OCI-LY3 (cell line): ENCODE measurements around the gene MPP7.

ENCODE experiments used
- CTCF ChIP-seq: fragments of 200-600, 300-600 bp; sonication (generic); IDR thresholded peaks from 2 replicates; pipeline ENCODE4 v1.5.1; 2014; ENCODE audit warnings: antibody characterized with exemption, low read length, low read depth
- EZH2phosphoT487 ChIP-seq: fragments of 200-600 bp; shearing (Covaris generic); IDR thresholded peaks from 2 replicates; pipeline ENCODE4 v1.6.1; 2018; ENCODE audit warnings: antibody characterized with exemption, mixed run types, low read depth

GRCh38 chr10:28302638-28303488 is at the start of gene MPP7:
- TF ChIP-seq CTCF, result peak; percentile 31; the same call in 1 of the 2 replicates
- TF ChIP-seq EZH2phosphoT487, result no peak
